GM19328 (cell line): Measurements from ENCODE around the gene ZDHHC22.

Experiments used
- ATAC-seq: cut with Tn5 transposase; IDR thresholded peaks from one replicate; pipeline ENCODE4 v1.9.1; 2021; ENCODE audit warnings: mild to moderate bottlenecking, moderate library complexity; ENCODE audit not compliant: unreplicated experiment

ZDHHC22 gene

GRCh38 chr14:77085538-77085937 is 56.1 kb downstream of the ZDHHC22 start:
- ATAC-seq, result no peak

GRCh38 chr14:77084985-77085384 is 56.6 kb downstream of the ZDHHC22 start:
- no peak for ATAC-seq

- ATAC-seq, result no peak
Measured at GRCh38 chr14:77083082-77083481, 58.5 kb downstream of the ZDHHC22 start.

- ATAC-seq, result no peak
Measured at GRCh38 chr14:77082356-77082755, 59.2 kb downstream of the ZDHHC22 start.
